GM18873 (cell line): Measurements from ENCODE around the gene ZBTB8B.

Experiments used
- ATAC-seq: cut with Tn5 transposase; IDR thresholded peaks from one replicate; pipeline ENCODE4 v1.9.1; 2021; ENCODE audit warnings: mild to moderate bottlenecking, moderate library complexity, moderate number of reproducible peaks; ENCODE audit not compliant: unreplicated experiment, low FRiP score

The ZBTB8B gene

DNA sequence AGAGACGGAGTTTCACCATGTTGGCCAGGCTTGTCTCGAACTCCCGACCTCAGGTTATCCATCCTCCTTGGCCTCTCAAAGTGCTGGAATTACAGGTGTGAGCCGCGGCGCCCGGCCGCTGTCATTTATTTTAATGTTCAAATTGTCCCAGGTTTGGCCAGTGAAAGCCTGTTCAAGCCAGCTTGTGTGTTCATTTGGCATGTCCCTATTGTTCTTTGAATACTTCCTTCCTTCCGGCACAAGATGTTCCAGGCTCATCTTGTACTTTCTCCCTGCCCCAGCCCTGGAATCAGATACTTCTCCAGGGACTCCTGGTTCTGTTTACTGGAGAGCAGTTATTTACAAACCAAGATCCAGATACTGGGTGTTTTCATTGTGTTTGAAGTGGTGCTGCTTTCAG is 37.0 kb downstream of the ZBTB8B start:
- ATAC-seq, result no peak

DNA sequence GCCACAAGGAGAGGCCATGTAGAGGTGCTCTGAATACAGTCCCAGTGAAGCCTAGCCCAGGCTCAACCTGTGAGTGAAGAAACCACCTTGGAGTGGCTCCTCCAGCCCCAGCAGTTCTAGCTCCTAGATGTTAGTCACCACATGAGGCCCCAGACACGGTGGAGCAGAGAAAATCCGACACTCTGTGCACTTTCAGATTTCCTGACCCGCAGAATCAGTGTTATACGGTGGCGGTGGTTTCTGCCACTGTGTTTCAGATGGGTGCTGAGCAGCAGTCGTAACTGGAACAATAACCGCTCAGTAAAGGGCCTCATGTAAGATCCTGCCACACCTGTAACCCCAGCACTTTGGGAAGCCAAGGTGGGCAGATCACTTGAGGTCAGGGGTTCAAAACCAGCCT is 38.3 kb downstream of the ZBTB8B start:
- no peak for ATAC-seq

DNA sequence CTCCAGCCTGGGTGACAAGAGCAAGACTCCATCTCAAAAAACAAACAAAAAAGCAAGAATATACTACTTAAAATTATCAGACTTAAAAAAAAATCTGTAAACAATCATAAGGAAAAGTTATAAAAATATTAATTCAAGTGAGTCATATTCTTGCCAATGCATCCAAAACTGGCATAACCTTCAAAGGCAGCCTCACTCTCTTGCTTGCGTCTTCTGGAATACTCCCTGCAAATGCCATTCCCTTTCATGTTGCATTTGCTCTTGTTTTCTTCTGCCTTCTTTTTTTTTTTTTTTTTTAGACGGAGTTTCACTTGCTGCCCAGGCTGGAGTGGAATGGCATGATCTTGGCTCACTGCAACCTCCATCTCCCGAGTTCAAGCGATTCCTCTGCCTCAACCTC is 42.1 kb downstream of the ZBTB8B start:
- ATAC-seq, result no peak

DNA sequence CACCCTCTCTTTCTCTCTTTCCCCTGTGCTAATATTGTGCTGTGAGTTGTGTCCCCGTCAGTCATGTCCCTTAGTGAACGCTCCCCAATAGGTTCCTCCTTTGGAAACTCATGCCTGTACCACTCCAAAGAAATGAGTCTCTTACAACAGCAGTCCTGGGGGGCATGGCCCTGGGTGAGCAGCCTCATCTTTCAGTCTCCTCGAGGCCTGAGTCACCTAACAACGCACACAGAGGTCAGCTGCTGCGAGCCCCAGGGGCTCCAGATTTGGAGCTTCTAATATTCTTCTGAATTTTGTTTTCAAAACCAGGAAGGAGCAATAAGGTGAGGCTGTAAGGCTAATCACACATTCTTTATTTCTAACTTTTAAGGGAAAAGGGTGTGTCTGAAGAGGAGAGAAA is 43.9 kb downstream of the ZBTB8B start:
- no peak for ATAC-seq

DNA sequence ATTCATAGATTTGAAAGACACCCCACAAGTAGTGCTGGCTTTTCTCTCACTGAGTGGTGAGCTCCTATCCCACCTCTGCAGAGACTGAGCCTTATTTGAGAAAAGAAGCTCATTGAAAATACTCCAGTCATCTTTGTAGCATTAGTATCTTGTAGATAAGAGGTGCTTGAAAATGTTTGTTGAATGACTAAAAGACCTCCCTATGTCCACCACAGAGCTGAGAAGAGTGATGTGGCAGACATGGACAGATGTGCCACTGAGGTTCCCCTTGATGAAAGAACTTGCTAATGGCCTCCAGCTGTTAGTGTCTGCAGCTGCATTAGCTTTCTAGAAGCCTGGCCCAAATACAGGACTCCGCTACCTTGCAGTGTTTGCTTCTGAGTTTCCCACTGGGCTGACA is 45.1 kb downstream of the ZBTB8B start:
- no peak for ATAC-seq
